Right atrium auricular region (tissue), 2 donors: Measurements from ENCODE around the gene C1QTNF3. TPM values are rescaled to one million over a fixed set of nuclear protein-coding genes. Genes with fewer than 3 reads are reported as not detected.

Experiments
- DNase-seq: peaks from one replicate; pipeline ENCODE4 v3.0.0-alpha.2; 2019; ENCODE audit warnings: low spot score
- H3K27ac ChIP-seq, 2 donors: fragments of 200-600 bp; sonication (generic); 1 replicate in 1 of 2; 2 replicates in 1 of 2; pipeline ENCODE4 v1.5.1; 2016 to 2019
- H3K27me3 ChIP-seq, 2 donors: fragments of 200-600 bp; sonication (generic); one replicate each; pipeline versions ENCODE4 v1.5.1 to v1.6.0; 2017 to 2019
- H3K36me3 ChIP-seq: fragments of 200-600 bp; sonication (generic); one replicate; pipeline ENCODE4 v1.5.1; 2016
- H3K4me1 ChIP-seq, 2 donors: fragments of 200-600 bp; sonication (generic); one replicate each; pipeline versions ENCODE4 v1.5.1 to v1.6.0; 2017 to 2019
- H3K4me3 ChIP-seq, 2 donors: fragments of 200-600 bp; sonication (generic); 1 replicate in 1 of 2; 2 replicates in 1 of 2; pipeline ENCODE4 v1.5.1; 2017 to 2019; ENCODE audit warnings: mild to moderate bottlenecking in 1 of 2, moderate library complexity in 1 of 2
- H3K9me3 ChIP-seq, 2 donors: fragments of 200-600 bp; sonication (generic); one replicate each; pipeline ENCODE4 v1.5.1; 2019
- total RNA-seq, 2 donors: library from RNA; depleted of rRNA; stranded (reverse); fragments of >200 nt; gene quantifications; one replicate each; pipeline ENCODE4 v1.1.0, GENCODE V29; 2016
- TF ChIP-seq, protein P1 (sequence below), 2 donors: fragments of 200-600 bp; sonication (generic); IDR thresholded peaks; one replicate each; pipeline ENCODE4 v1.5.1; 2019; ENCODE audit warnings: antibody characterized with exemption in 2 of 2

C1QTNF3 gene
- total RNA-seq, 2 donors from 2014 or later = 1.2 to 2.0 TPM

GRCh38 chr5:33981408-33982162, 61.4 kb downstream of the C1QTNF3 start:
- Histone ChIP-seq H3K27me3 (no peaks in the 10 kb centered on the region), H3K27ac (no peak overlapping the region), H3K9me3 (no peaks in the 10 kb centered on the region), H3K36me3 (no peaks in the 10 kb centered on the region), H3K4me1 (no peaks in the 10 kb centered on the region), H3K4me3 (no peak overlapping the region)
- no peak for DNase-seq
- TF ChIP-seq, protein P1, sequence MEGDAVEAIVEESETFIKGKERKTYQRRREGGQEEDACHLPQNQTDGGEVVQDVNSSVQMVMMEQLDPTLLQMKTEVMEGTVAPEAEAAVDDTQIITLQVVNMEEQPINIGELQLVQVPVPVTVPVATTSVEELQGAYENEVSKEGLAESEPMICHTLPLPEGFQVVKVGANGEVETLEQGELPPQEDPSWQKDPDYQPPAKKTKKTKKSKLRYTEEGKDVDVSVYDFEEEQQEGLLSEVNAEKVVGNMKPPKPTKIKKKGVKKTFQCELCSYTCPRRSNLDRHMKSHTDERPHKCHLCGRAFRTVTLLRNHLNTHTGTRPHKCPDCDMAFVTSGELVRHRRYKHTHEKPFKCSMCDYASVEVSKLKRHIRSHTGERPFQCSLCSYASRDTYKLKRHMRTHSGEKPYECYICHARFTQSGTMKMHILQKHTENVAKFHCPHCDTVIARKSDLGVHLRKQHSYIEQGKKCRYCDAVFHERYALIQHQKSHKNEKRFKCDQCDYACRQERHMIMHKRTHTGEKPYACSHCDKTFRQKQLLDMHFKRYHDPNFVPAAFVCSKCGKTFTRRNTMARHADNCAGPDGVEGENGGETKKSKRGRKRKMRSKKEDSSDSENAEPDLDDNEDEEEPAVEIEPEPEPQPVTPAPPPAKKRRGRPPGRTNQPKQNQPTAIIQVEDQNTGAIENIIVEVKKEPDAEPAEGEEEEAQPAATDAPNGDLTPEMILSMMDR (IDR thresholded peaks at IDR 0.05) = no peak

DNA sequence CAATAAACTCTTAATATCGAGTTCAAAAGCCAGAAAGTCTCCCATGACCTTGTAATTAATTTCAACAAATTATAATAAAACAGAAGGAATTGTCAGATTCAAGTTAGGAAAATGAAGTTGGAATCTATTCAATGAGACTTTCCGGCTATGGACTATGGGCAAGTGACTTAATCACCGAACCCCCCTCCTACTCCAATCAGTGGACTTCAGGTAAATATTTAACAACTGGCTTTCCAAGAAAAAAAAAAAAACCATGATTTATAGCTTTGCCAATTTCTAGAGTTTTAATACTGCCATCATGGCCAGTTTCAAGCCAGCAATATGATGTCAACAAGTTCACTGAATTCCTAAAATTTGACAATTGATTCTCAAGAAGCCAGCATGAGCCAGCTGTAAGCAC, 63.0 kb downstream of the C1QTNF3 start:
- no peak for DNase-seq
- H3K4me1 ChIP-seq = peaks cover 0 to 11% of the 10 kb centered on the region in 2 donors
- TF ChIP-seq, protein P1 (IDR thresholded peaks at IDR 0.05) = no peak

GRCh38 chr5:33978306-33978705, 64.7 kb downstream of the C1QTNF3 start:
- DNase-seq = no peak
- TF ChIP-seq, protein P1 (IDR thresholded peaks at IDR 0.05) = no peak
- H3K9me3 ChIP-seq = no peaks in the 10 kb centered on the region

More for the DNA sequence above, 63.0 kb downstream of the C1QTNF3 start:
- Histone ChIP-seq H3K27ac (no peak overlapping the region), H3K36me3 (no peaks in the 10 kb centered on the region), H3K9me3 (no peaks in the 10 kb centered on the region), H3K27me3 (no peaks in the 10 kb centered on the region), H3K4me3 (no peak overlapping the region)

DNA sequence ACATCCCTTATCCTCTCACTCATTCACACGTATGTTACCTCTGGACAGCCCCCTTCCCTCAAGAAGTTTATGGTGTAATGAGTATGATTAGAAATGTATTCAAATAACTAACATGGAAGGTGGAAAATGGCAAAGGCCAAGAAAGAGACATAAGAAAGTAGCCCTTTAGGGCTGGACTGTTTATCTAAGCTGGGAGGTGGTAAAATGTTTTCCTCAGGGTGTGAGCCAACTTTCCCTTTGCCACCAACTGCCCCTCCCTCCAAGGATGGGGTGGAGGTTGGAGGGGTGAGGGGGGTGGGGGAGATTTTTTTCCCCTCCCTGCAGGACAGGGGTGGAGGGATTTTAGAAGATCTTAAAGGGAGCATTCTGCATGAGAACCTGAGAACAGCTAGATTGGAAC, 66.7 kb downstream of the C1QTNF3 start:
- Histone ChIP-seq H3K27ac (no peak overlapping the region), H3K27me3 (no peaks in the 10 kb centered on the region), H3K4me3 (no peak overlapping the region), H3K4me1 (peaks cover 0 to 17% of the 10 kb centered on the region in 2 donors), H3K36me3 (no peaks in the 10 kb centered on the region), H3K9me3 (no peaks in the 10 kb centered on the region)
- DNase-seq = no peak
- TF ChIP-seq, protein P1 (IDR thresholded peaks at IDR 0.05) = no peak

More at GRCh38 chr5:33978306-33978705, 64.7 kb downstream of the C1QTNF3 start:
- no peaks in the 10 kb centered on the region for H3K27me3 ChIP-seq
- no peak overlapping the region for H3K4me3 ChIP-seq
- H3K27ac ChIP-seq = no peak overlapping the region
- H3K4me1 ChIP-seq = peaks cover 0 to 17% of the 10 kb centered on the region in 2 donors
- no peaks in the 10 kb centered on the region for H3K36me3 ChIP-seq

DNA sequence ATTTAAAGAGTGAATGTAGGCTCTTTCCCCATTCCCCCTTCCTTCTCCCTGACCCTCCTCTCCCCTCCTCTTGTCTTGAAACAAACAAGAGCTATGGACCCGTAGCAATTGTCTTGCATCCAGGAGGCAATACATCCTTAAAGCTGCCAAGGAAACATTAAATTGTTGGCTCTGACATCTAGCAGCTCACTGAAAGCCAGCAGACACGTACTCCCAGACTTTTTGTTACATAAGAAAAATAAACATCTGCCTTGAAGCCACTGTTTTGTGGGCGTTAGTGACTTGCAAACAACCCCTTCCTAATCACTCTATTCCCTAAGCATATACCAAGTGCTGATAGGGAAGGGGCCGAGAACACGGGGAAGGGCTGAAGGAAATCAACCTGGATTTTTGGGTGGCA, 67.2 kb downstream of the C1QTNF3 start:
- Histone ChIP-seq H3K36me3 (no peaks in the 10 kb centered on the region), H3K27ac (no peak overlapping the region), H3K4me3 (no peak overlapping the region), H3K4me1 (peaks cover 0 to 17% of the 10 kb centered on the region in 2 donors), H3K9me3 (no peaks in the 10 kb centered on the region), H3K27me3 (no peaks in the 10 kb centered on the region)
- DNase-seq = no peak
- TF ChIP-seq, protein P1 (IDR thresholded peaks at IDR 0.05) = no peak
